Bronchial epithelial cell (primary cell): ENCODE data around the gene ADGRV1. TPM values are rescaled to one million over a fixed set of nuclear protein-coding genes. Genes with fewer than 3 reads are reported as not detected.

ENCODE experiments used
- DNase-seq: peaks from one replicate; pipeline ENCODE4 v3.0.0-alpha.2; 2010; ENCODE audit warnings: low read depth
- FAIRE-seq: peaks from 2 replicates; lab custom pipeline; 2011; peaks lifted over from hg19 to GRCh38; lab: Jason Lieb, UNC
- H3K27me3 ChIP-seq: 2 replicates; pipeline ENCODE4 v1.5.1; 2011; ENCODE audit warnings: low read length; ENCODE audit not compliant: control insufficient read depth, insufficient read depth
- H3K36me3 ChIP-seq: 2 replicates; pipeline ENCODE4 v1.5.1; 2011; ENCODE audit warnings: low read length; ENCODE audit not compliant: control insufficient read depth, insufficient read depth
- H3K4me3 ChIP-seq: 2 replicates; pipeline ENCODE4 v1.5.1; 2011; ENCODE audit warnings: mild to moderate bottlenecking, low read depth, low read length, control low read depth
- total RNA-seq: library from RNA; depleted of rRNA; stranded (reverse); fragments of >200 nt; gene quantifications from 2 replicates; pipeline ENCODE4 v1.2.1, GENCODE V29; 2014
- TF ChIP-seq, protein P1 (sequence below): IDR thresholded peaks from 2 replicates; pipeline ENCODE4 v1.5.1; 2011; ENCODE audit warnings: mild to moderate bottlenecking, moderate library complexity, low read length, control low read depth, inconsistent platforms; ENCODE audit not compliant: insufficient read depth, severe bottlenecking

The ADGRV1 gene
- total RNA-seq, 1 donor from 2014 or later: 1.6 TPM

- FAIRE-seq: peak; percentile 18
- Histone ChIP-seq H3K4me3 (no peak overlapping the region), H3K36me3 (no peaks in the 10 kb centered on the region), H3K27me3 (no peaks in the 10 kb centered on the region)
- TF ChIP-seq, protein P1, sequence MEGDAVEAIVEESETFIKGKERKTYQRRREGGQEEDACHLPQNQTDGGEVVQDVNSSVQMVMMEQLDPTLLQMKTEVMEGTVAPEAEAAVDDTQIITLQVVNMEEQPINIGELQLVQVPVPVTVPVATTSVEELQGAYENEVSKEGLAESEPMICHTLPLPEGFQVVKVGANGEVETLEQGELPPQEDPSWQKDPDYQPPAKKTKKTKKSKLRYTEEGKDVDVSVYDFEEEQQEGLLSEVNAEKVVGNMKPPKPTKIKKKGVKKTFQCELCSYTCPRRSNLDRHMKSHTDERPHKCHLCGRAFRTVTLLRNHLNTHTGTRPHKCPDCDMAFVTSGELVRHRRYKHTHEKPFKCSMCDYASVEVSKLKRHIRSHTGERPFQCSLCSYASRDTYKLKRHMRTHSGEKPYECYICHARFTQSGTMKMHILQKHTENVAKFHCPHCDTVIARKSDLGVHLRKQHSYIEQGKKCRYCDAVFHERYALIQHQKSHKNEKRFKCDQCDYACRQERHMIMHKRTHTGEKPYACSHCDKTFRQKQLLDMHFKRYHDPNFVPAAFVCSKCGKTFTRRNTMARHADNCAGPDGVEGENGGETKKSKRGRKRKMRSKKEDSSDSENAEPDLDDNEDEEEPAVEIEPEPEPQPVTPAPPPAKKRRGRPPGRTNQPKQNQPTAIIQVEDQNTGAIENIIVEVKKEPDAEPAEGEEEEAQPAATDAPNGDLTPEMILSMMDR: no peak
- no peak for DNase-seq
Observed at GRCh38 chr5:91182763-91183162, 624.2 kb downstream of the ADGRV1 start.

- H3K36me3 ChIP-seq: no peaks in the 10 kb centered on the region
- no peaks in the 10 kb centered on the region for H3K27me3 ChIP-seq
- H3K4me3 ChIP-seq: no peak overlapping the region
- FAIRE-seq: no peak
- TF ChIP-seq, protein P1: no peak
- DNase-seq: no peak
Observed at GRCh38 chr5:91183743-91184142, 625.1 kb downstream of the ADGRV1 start.

DNA sequence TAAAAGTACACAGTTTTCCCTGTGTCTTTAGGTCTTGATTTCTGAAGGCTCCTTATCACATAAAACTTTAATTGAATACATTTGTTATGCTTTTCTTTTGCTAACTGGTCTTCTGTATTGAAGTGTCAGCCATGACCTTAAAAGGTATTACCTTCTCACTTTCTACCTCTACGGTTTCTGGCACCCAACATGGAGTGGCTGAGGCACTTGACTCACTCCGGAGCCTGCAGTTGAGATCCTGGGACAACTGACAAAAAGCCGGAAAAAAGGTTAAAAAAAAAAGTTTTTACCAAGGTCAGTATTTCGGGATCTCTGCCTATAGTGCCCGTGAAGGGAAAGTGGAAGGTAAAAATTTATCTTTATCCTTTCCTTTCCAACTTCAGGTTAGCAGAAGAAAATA lies 627.5 kb downstream of the ADGRV1 start:
- FAIRE-seq: no peak
- TF ChIP-seq, protein P1: no peak

GRCh38 chr5:91187032-91187431 lies 628.4 kb downstream of the ADGRV1 start:
- Histone ChIP-seq H3K27me3 (no peaks in the 10 kb centered on the region), H3K4me3 (no peak overlapping the region), H3K36me3 (no peaks in the 10 kb centered on the region)
- TF ChIP-seq, protein P1: no peak
- peak; percentile 69 for DNase-seq
- no peak for FAIRE-seq

More for the DNA sequence above, 627.5 kb downstream of the ADGRV1 start:
- no peak for DNase-seq
- Histone ChIP-seq H3K36me3 (no peaks in the 10 kb centered on the region), H3K27me3 (no peaks in the 10 kb centered on the region), H3K4me3 (no peak overlapping the region)

DNA sequence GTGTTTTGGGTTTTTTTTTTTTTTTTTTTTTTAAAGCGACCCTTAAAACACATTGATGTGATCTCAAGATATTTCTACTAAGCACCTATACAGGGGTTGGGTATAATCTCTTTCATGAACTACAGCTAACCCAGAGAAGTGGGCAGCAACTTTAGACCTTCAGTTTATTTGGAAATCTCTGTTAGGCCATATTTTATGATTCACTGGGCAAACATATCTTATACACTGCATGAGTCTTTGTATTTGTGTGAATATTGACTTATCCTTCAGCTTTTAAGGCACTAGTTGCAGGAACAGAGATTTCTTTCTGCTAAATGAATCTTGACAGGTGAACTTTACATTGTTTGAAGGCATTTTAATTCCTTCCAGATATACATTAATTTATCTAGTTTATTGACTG lies 630.2 kb downstream of the ADGRV1 start:
- peak; percentile 25 for DNase-seq
- no peaks in the 10 kb centered on the region for H3K27me3 ChIP-seq
- no peak overlapping the region for H3K4me3 ChIP-seq
- TF ChIP-seq, protein P1: no peak
- no peak for FAIRE-seq
- H3K36me3 ChIP-seq: no peaks in the 10 kb centered on the region
